Measurements from ENCODE around the gene SERPING1. TPM values are rescaled to one million over a fixed set of nuclear protein-coding genes. Genes with fewer than 3 reads are reported as not detected.

SERPING1 gene
- not detected for total RNA-seq

GRCh38 chr11:57597461-57597915 is at the start of gene SERPING1:
TSS of gene SERPING1 (plus strand) at chr11:57597685. CDS start at chr11:57598271, 586 bp downstream.

GRCh38 chr11:57567515-57568329 is 29.8 kb upstream of the SERPING1 start, which contains the start of gene UBE2L6:
TSS of gene UBE2L6 (minus strand) at chr11:57567672. CDS start at chr11:57567611, 61 bp downstream.

GRCh38 chr11:57649826-57650738 is 52.6 kb downstream of the SERPING1 start, which contains the start of gene YPEL4:
TSS of gene YPEL4 (minus strand) at chr11:57649912. CDS start at chr11:57647107, 2,805 bp downstream.

GRCh38 chr11:57657194-57658022 is 59.9 kb downstream of the SERPING1 start, which contains the start of gene CLP1:
TSS of gene CLP1 (plus strand) at chr11:57657762. CDS start at chr11:57659477, 1,715 bp downstream.

Small RNA genes within 50 kb of the gene (microRNA-seq; reads per million reads assigned to microRNA genes)
- 417 reads per million, percentile 83 among the genes with 10 or more reads in this experiment for gene MIR130A (ENCODE audit: borderline microRNAs expressed, borderline replicate concordance)

Other genes starting within 250 kb of the SERPING1 start
- gene PRG3, start 216.5 kb upstream of the SERPING1 start, total RNA-seq, result not detected
- under 1 TPM; 0.30 to 0.31 TPM for gene PRG2, start 207.0 kb upstream of the SERPING1 start, total RNA-seq
- gene SLC43A3, start 170.6 kb upstream of the SERPING1 start, total RNA-seq, result 10 to 100 TPM; 70.4 to 77.6 TPM
- under 1 TPM; 0.30 to 0.60 TPM for gene RTN4RL2, start 137.2 kb upstream of the SERPING1 start, total RNA-seq
- 10 to 100 TPM; 29.8 to 31.1 TPM for gene SLC43A1, start 82.0 kb upstream of the SERPING1 start, total RNA-seq
- gene TIMM10, start 66.9 kb upstream of the SERPING1 start, total RNA-seq, result 10 to 100 TPM; 58.0 to 62.5 TPM
- not detected for gene SMTNL1, start 60.1 kb upstream of the SERPING1 start, total RNA-seq
- 100 to 1,000 TPM; 199 to 202 TPM for gene UBE2L6, start 30.0 kb upstream of the SERPING1 start, total RNA-seq
- 1 to 10 TPM in 1 of 2 experiments, under 1 TPM in 1; 0.86 to 1.3 TPM for gene YPEL4, start 52.2 kb downstream of the SERPING1 start, total RNA-seq
- 10 to 100 TPM; 15.7 to 15.8 TPM for gene CLP1, start 60.1 kb downstream of the SERPING1 start, total RNA-seq
- 10 to 100 TPM; 73.2 to 74.8 TPM for gene ZDHHC5, start 70.4 kb downstream of the SERPING1 start, total RNA-seq
- gene MED19, start 114.5 kb downstream of the SERPING1 start, total RNA-seq, result 10 to 100 TPM; 13.4 to 14.2 TPM
- 10 to 100 TPM; 50.5 to 50.7 TPM for gene TMX2, start 114.9 kb downstream of the SERPING1 start, total RNA-seq
- 100 to 1,000 TPM; 221 to 246 TPM for gene SELENOH, start 143.8 kb downstream of the SERPING1 start, total RNA-seq
- gene BTBD18, start 154.1 kb downstream of the SERPING1 start, total RNA-seq, result not detected
- 1 to 10 TPM; 4.7 to 5.0 TPM for gene CTNND1, start 164.1 kb downstream of the SERPING1 start, total RNA-seq